HUDEP-2 (cell line): ENCODE data around the gene METTL14.
A peak's percentile ranks its signal among the peaks of the same experiment; 100 is the strongest.

Experiments used
- DNase-seq, 76 experiments: peaks; one replicate each; lab custom pipeline; 2025; ENCODE audit not compliant: unreplicated experiment in 76 of 76; lab: John Stamatoyannopoulos, UW

The METTL14 gene

GRCh38 chr4:118732591-118733330, 47.6 kb downstream of the METTL14 start:
- DNase-seq, result peak in 71 of 76 experiments; percentile 1 to 85 (median 38)

GRCh38 chr4:118734491-118735205, 49.5 kb downstream of the METTL14 start:
- no peak for DNase-seq

GRCh38 chr4:118736900-118737299, 51.7 kb downstream of the METTL14 start:
- DNase-seq, result no peak

- no peak for DNase-seq
These were observed 52.9 kb downstream of the METTL14 start for GRCh38 chr4:118738090-118738489.

- DNase-seq, result no peak
These were observed 54.0 kb downstream of the METTL14 start for GRCh38 chr4:118739022-118739713.

GRCh38 chr4:118740869-118741268, 55.7 kb downstream of the METTL14 start:
- peak in 7 of 76 experiments; percentile 3 to 22 (median 5) for DNase-seq

- no peak for DNase-seq
These were observed 56.2 kb downstream of the METTL14 start for GRCh38 chr4:118741301-118741855.

- no peak for DNase-seq
These were observed 56.9 kb downstream of the METTL14 start for GRCh38 chr4:118742050-118742449.

- DNase-seq, result no peak
These were observed 58.7 kb downstream of the METTL14 start for GRCh38 chr4:118743867-118744266.

- no peak for DNase-seq
These were observed 60.2 kb downstream of the METTL14 start for GRCh38 chr4:118745357-118745756.

GRCh38 chr4:118746251-118746919, 61.2 kb downstream of the METTL14 start:
- DNase-seq, result no peak

- no peak for DNase-seq
These were observed 64.3 kb downstream of the METTL14 start for GRCh38 chr4:118749347-118749988.

- DNase-seq, result no peak
These were observed 66.6 kb downstream of the METTL14 start for GRCh38 chr4:118751629-118752323.

- no peak for DNase-seq
These were observed 67.4 kb downstream of the METTL14 start for GRCh38 chr4:118752551-118752950.

GRCh38 chr4:118753096-118753495, 67.9 kb downstream of the METTL14 start:
- DNase-seq, result no peak

- DNase-seq, result no peak
These were observed 68.5 kb downstream of the METTL14 start for GRCh38 chr4:118753685-118754084.

- DNase-seq, result no peak
These were observed 69.7 kb downstream of the METTL14 start for GRCh38 chr4:118754890-118755289.

GRCh38 chr4:118755438-118756226, 70.4 kb downstream of the METTL14 start:
- no peak for DNase-seq

GRCh38 chr4:118756429-118756828, 71.2 kb downstream of the METTL14 start:
- DNase-seq, result no peak
